Stimulated activated CD8-positive, alpha-beta memory T cell treated with anti-CD3 and anti-CD28 coated beads, Interleukin-4, amount 100 ng/mL, for 4 hours (primary cell): ENCODE measurements around the gene LZTFL1.

Experiments used
- DNase-seq, 2 donors: peaks; one replicate each; pipeline ENCODE4 v3.0.0-alpha.2; 2020; ENCODE audit warnings: low read depth in 2 of 2, low spot score in 1 of 2

Gene LZTFL1

GRCh38 chr3:45841757-45842491 lies at the start of gene LZTFL1:
Gene LZTFL1 (minus strand): TSS chr3:45842119. CDS start chr3:45841991, 128 bp downstream.
- peak; percentile 76 to 81 for DNase-seq

GRCh38 chr3:45890405-45890804 lies 48.5 kb upstream of the LZTFL1 start:
- no peak for DNase-seq

- no peak for DNase-seq
These were observed 47.4 kb upstream of the LZTFL1 start for GRCh38 chr3:45889337-45889736.

GRCh38 chr3:45887759-45888511 lies 46.0 kb upstream of the LZTFL1 start:
- no peak for DNase-seq

GRCh38 chr3:45887285-45887684 lies 45.4 kb upstream of the LZTFL1 start:
- DNase-seq: no peak

GRCh38 chr3:45885979-45886705 lies 44.2 kb upstream of the LZTFL1 start, which contains the start of gene CCR9:
Gene CCR9 (plus strand): TSS chr3:45886543. CDS start chr3:45894934, 8,391 bp downstream.
- no peak for DNase-seq

GRCh38 chr3:45884368-45885201 lies 42.7 kb upstream of the LZTFL1 start:
- DNase-seq: no peak

GRCh38 chr3:45881078-45882022 lies 39.4 kb upstream of the LZTFL1 start:
- DNase-seq: peak in 1 of 2 donors; percentile 51

GRCh38 chr3:45880725-45881077 lies 38.8 kb upstream of the LZTFL1 start:
- no peak for DNase-seq

GRCh38 chr3:45878124-45878523 lies 36.2 kb upstream of the LZTFL1 start:
- no peak for DNase-seq

GRCh38 chr3:45874677-45875346 lies 32.9 kb upstream of the LZTFL1 start:
- DNase-seq: no peak

GRCh38 chr3:45873638-45874037 lies 31.7 kb upstream of the LZTFL1 start:
- no peak for DNase-seq

GRCh38 chr3:45873036-45873435 lies 31.1 kb upstream of the LZTFL1 start:
- DNase-seq: no peak

- DNase-seq: no peak
These were observed 30.6 kb upstream of the LZTFL1 start for GRCh38 chr3:45872569-45872968.

- DNase-seq: no peak
These were observed 29.9 kb upstream of the LZTFL1 start for GRCh38 chr3:45871780-45872179.

- DNase-seq: peak; percentile 30 to 37
These were observed 28.2 kb upstream of the LZTFL1 start for GRCh38 chr3:45870099-45870498.

- no peak for DNase-seq
These were observed 27.7 kb upstream of the LZTFL1 start for GRCh38 chr3:45869638-45870037.

GRCh38 chr3:45868650-45869049 lies 26.7 kb upstream of the LZTFL1 start:
- DNase-seq: no peak

GRCh38 chr3:45868213-45868612 lies 26.3 kb upstream of the LZTFL1 start:
- DNase-seq: no peak
